IMR-90 (cell line): Measurements from ENCODE around the gene EGFR. TPM values are rescaled to one million over a fixed set of nuclear protein-coding genes. Genes with fewer than 3 reads are reported as not detected.

Source experiments
- ATAC-seq: fragments of 200-7000 bp; cut with Tn5 transposase; 2 replicates; pipeline ENCODE4 v1.9.1; 2020; ENCODE audit warnings: low read depth, mild to moderate bottlenecking, moderate library complexity
- BruUV-seq: library from RNA; stranded (reverse); fragments of 400-500 nt; replicated peaks from 2 replicates; lab custom pipeline; 2021; lab: Mats Ljungman, UMichigan
- CTCF ChIA-PET: fragments of 300-600 bp; formaldehyde crosslinking; extraction: SDS; loops from one replicate; lab custom pipeline; 2021; ENCODE audit warnings: antibody characterized with exemption; lab: Yijun Ruan, JAX
- POLR2A ChIA-PET: fragments of 300-600 bp; sonication (Branson Sonifier 250); formaldehyde crosslinking; loops from one replicate; lab custom pipeline; 2022; ENCODE audit warnings: antibody characterized with exemption; ENCODE audit not compliant: unreplicated experiment; lab: Charles Lee
- DNase-seq: peaks from one replicate; pipeline ENCODE4 v3.0.0; 2013
- H2AFZ ChIP-seq: replicated peaks from 2 replicates; pipeline ENCODE3; 2013; ENCODE audit warnings: low read length, mild to moderate bottlenecking; ENCODE audit not compliant: poor library complexity
- H2AK5ac ChIP-seq: 2 replicates; pipeline ENCODE4 v1.6.1; 2013; ENCODE audit warnings: low read depth, low read length, inconsistent platforms
- H2AK9ac ChIP-seq: replicated peaks from 2 replicates; pipeline ENCODE3; 2013; ENCODE audit warnings: mild to moderate bottlenecking, low read depth, low read length, moderate library complexity; ENCODE audit not compliant: poor library complexity
- H2BK120ac ChIP-seq: 2 replicates; pipeline ENCODE4 v1.6.1; 2013; ENCODE audit warnings: low read depth, low read length, inconsistent platforms
- H2BK15ac ChIP-seq: 3 replicates; pipeline ENCODE4 v1.6.1; 2013; ENCODE audit warnings: low read depth, low read length, inconsistent platforms
- H2BK20ac ChIP-seq: 2 replicates; pipeline ENCODE4 v1.6.1; 2013; ENCODE audit warnings: low read depth, mild to moderate bottlenecking, inconsistent platforms, low read length, moderate library complexity
- H2BK5ac ChIP-seq: 2 replicates; pipeline ENCODE4 v1.6.1; 2013; ENCODE audit warnings: mild to moderate bottlenecking, low read depth, low read length, inconsistent platforms; ENCODE audit not compliant: poor library complexity, severe bottlenecking
- H3K14ac ChIP-seq: replicated peaks from 2 replicates; pipeline ENCODE4 v1.6.1; 2013; ENCODE audit warnings: low read depth, low read length, inconsistent platforms
- H3K18ac ChIP-seq: 2 replicates; pipeline ENCODE4 v1.6.1; 2013; ENCODE audit warnings: low read depth, low read length, control low read depth
- H3K23ac ChIP-seq: 2 replicates; pipeline ENCODE4 v1.6.1; 2013; ENCODE audit warnings: low read depth, low read length, inconsistent platforms
- H3K27ac ChIP-seq: 2 replicates; pipeline ENCODE4 v1.5.1; 2013; ENCODE audit warnings: mild to moderate bottlenecking, control low read depth, low read length; ENCODE audit not compliant: insufficient read depth
- H3K27me3 ChIP-seq: 2 replicates; pipeline ENCODE4 v1.6.1; 2013; ENCODE audit warnings: low read length; ENCODE audit not compliant: control insufficient read depth, insufficient read depth
- H3K36me3 ChIP-seq: 2 replicates; pipeline ENCODE4 v1.6.1; 2013; ENCODE audit warnings: low read length, mixed read lengths; ENCODE audit not compliant: control insufficient read depth, insufficient read depth
- H3K4ac ChIP-seq: 2 replicates; pipeline ENCODE4 v1.6.1; 2013; ENCODE audit warnings: low read depth, low read length, inconsistent platforms
- H3K4me1 ChIP-seq: 2 replicates; pipeline ENCODE4 v1.6.1; 2013; ENCODE audit warnings: low read length, mixed read lengths; ENCODE audit not compliant: control insufficient read depth, insufficient read depth
- H3K4me2 ChIP-seq: 2 replicates; pipeline ENCODE4 v1.6.1; 2013; ENCODE audit warnings: low read depth, mild to moderate bottlenecking, control low read depth, low read length, moderate library complexity
- H3K4me3 ChIP-seq: 2 replicates; pipeline ENCODE4 v1.5.1; 2013; ENCODE audit warnings: low read depth, mild to moderate bottlenecking, control low read depth, low read length, moderate library complexity; ENCODE audit not compliant: insufficient read depth
- H3K56ac ChIP-seq: 2 replicates; pipeline ENCODE4 v1.6.1; 2013; ENCODE audit warnings: low read length, inconsistent platforms; ENCODE audit not compliant: insufficient read depth; ENCODE audit errors: extremely low read depth
- H3K79me1 ChIP-seq, 2 experiments: 2 replicates each; pipeline ENCODE4 v1.6.1; 2013; ENCODE audit warnings: low read length in 2 of 2, inconsistent platforms in 1 of 2, low read depth in 1 of 2
- H3K9ac ChIP-seq: 2 replicates; pipeline ENCODE4 v1.6.1; 2013; ENCODE audit warnings: low read depth, low read length, control low read depth
- H3K9me1 ChIP-seq: 2 replicates; pipeline ENCODE4 v1.6.1; 2013; ENCODE audit warnings: low read length, inconsistent platforms; ENCODE audit not compliant: insufficient read depth
- H3K9me3 ChIP-seq: 2 replicates; pipeline ENCODE4 v1.6.1; 2013; ENCODE audit warnings: low read length; ENCODE audit not compliant: control insufficient read depth, insufficient read depth
- H4K20me1 ChIP-seq: 2 replicates; pipeline ENCODE4 v1.6.1; 2013; ENCODE audit warnings: low read length, inconsistent platforms; ENCODE audit not compliant: insufficient read depth
- H4K5ac ChIP-seq: 2 replicates; pipeline ENCODE4 v1.6.1; 2013; ENCODE audit warnings: mild to moderate bottlenecking, low read depth, low read length, control low read depth
- H4K8ac ChIP-seq, 2 experiments: 2 replicates each; pipeline ENCODE4 v1.6.1; 2013; ENCODE audit warnings: low read depth in 2 of 2, low read length in 2 of 2, control low read depth in 1 of 2, inconsistent platforms in 1 of 2
- H4K91ac ChIP-seq: 2 replicates; pipeline ENCODE4 v1.6.1; 2013; ENCODE audit warnings: low read depth, low read length, inconsistent platforms; ENCODE audit not compliant: insufficient read depth
- BHLHE40 ChIP-seq: fragments of 150-350 bp; IDR thresholded peaks from 2 replicates; pipeline ENCODE4 v1.6.1; 2016; ENCODE audit warnings: mild to moderate bottlenecking, low read depth, low read length
- CEBPB ChIP-seq: IDR thresholded peaks from 2 replicates; pipeline ENCODE4 v1.6.1; 2012; ENCODE audit warnings: low read depth, low read length, improper control_type of control experiment
- CHD1 ChIP-seq: IDR thresholded peaks from 2 replicates; pipeline ENCODE4 v1.6.1; 2012; ENCODE audit warnings: low read depth, low read length, improper control_type of control experiment
- CTCF ChIP-seq: conservative IDR thresholded peaks from 2 replicates; pipeline ENCODE4 v1.5.1; 2012; ENCODE audit warnings: mild to moderate bottlenecking, low read depth, low read length, improper control_type of control experiment
- ELK1 ChIP-seq: fragments of 150-350 bp; IDR thresholded peaks from 2 replicates; pipeline ENCODE4 v1.6.1; 2016; ENCODE audit warnings: low read depth, mild to moderate bottlenecking, low read length, moderate library complexity, borderline replicate concordance
- FOS ChIP-seq: fragments of 150-350 bp; IDR thresholded peaks from 2 replicates; pipeline ENCODE4 v1.6.1; 2016; ENCODE audit warnings: low read depth, low read length
- MAFK ChIP-seq: IDR thresholded peaks from 2 replicates; pipeline ENCODE4 v1.6.1; 2012; ENCODE audit warnings: low read depth, low read length, improper control_type of control experiment
- MAZ ChIP-seq: IDR thresholded peaks from 2 replicates; pipeline ENCODE4 v1.6.1; 2012; ENCODE audit warnings: low read depth, mild to moderate bottlenecking, low read length, improper control_type of control experiment, moderate library complexity, borderline replicate concordance
- MXI1 ChIP-seq: IDR thresholded peaks from 2 replicates; pipeline ENCODE4 v1.6.1; 2012; ENCODE audit warnings: low read depth, mild to moderate bottlenecking, low read length, moderate library complexity, borderline replicate concordance
- NFE2L2 ChIP-seq: fragments of 150-350 bp; IDR thresholded peaks from 2 replicates; pipeline ENCODE4 v1.6.1; 2016; ENCODE audit warnings: low read depth, mild to moderate bottlenecking, low read length
- POLR2A ChIP-seq: IDR thresholded peaks from 2 replicates; pipeline ENCODE4 v1.6.1; 2012; ENCODE audit warnings: mild to moderate bottlenecking, low read depth, low read length
- RAD21 ChIP-seq: IDR thresholded peaks from 2 replicates; pipeline ENCODE4 v1.6.1; 2012; ENCODE audit warnings: low read length, improper control_type of control experiment
- RCOR1 ChIP-seq: IDR thresholded peaks from 2 replicates; pipeline ENCODE4 v1.6.1; 2012; ENCODE audit warnings: mild to moderate bottlenecking, low read length, improper control_type of control experiment; ENCODE audit not compliant: insufficient replicate concordance
- RFX5 ChIP-seq: IDR thresholded peaks from 2 replicates; pipeline ENCODE4 v1.8.0; 2012; ENCODE audit warnings: low read depth, mild to moderate bottlenecking, low read length, moderate library complexity
- SMC3 ChIP-seq: fragments of 150-350 bp; IDR thresholded peaks from 2 replicates; pipeline ENCODE4 v1.6.1; 2016; ENCODE audit warnings: low read depth, mild to moderate bottlenecking, antibody characterized with exemption, low read length, moderate library complexity
- USF2 ChIP-seq: fragments of 150-350 bp; IDR thresholded peaks from 2 replicates; pipeline ENCODE4 v1.6.1; 2017; ENCODE audit warnings: mild to moderate bottlenecking, antibody characterized with exemption, low read length, low read depth
- WGBS, 2 experiments: methylation state at CpG; one replicate each; pipeline versions ENCODE4 v1.1.5 to v1.1.7; 2013; ENCODE audit warnings: missing lambda C conversion rate in 2 of 2; ENCODE audit not compliant: insufficient read length in 1 of 2; ENCODE audit errors: extremely low coverage in 2 of 2; 5-methylcytosine and 5-hydroxymethylcytosine counted together
- dilution Hi-C: fragments of 300-500 bp; cut with HindIII; formaldehyde crosslinking; loops from one replicate; pipeline ENCODE4 v1.14.3; 2018; ENCODE audit warnings: low sequenced_read_pairs; ENCODE audit not compliant: unreplicated experiment
- in situ Hi-C: fragments of 300-500 bp; cut with MboI; formaldehyde crosslinking; loops from 3 replicates; pipeline ENCODE4 v1.14.3; 2019; ENCODE audit warnings: low sequenced_read_pairs, inconsistent platforms, mixed read lengths
- intact Hi-C: fragments of 100-400 bp; cut with micrococcal nuclease; formaldehyde crosslinking; loops from 2 replicates; pipeline ENCODE4 v1.10.0; 2022
- polyA plus RNA-seq, 3 experiments: library from polyadenylated mRNA; depleted of rRNA; stranded (reverse); fragments of >200 nt; gene quantifications; 2 replicates each; pipeline ENCODE4 v1.2.3, GENCODE V29; 2012; ENCODE audit warnings: low replicate concordance in 1 of 3
- total RNA-seq: library from RNA; depleted of rRNA; stranded (reverse); fragments of >200 nt; gene quantifications from 2 replicates; pipeline ENCODE4 v1.2.3, GENCODE V29; 2012

The EGFR gene
- total and polyA plus RNA-seq, 2 of the 4 experiments (the other 2 are of a cell fraction) = 36.9 to 60.4 TPM

- WGBS, 2 experiments = 90% methylated on average over 4 of the region's 4 CpGs; no CpG with 5 or more reads in 1 of the 2 experiments
- dilution Hi-C loops = no loop called here
- Histone ChIP-seq H3K9me1 (peaks cover 17% of the 10 kb centered on the region), H3K4me1 (peaks cover 13% of the 10 kb centered on the region), H3K9me3 (no peaks in the 10 kb centered on the region), H4K20me1 (no peaks in the 10 kb centered on the region), H3K18ac (no peak overlapping the region), H4K8ac (0 out of 4 replicates have a peak overlapping the region, but pooled peaks of 1 of the 2 experiments have one; percentile 13), H2BK15ac (no peak overlapping the region), H2BK120ac (no peak overlapping the region), H3K4me3 (no peak overlapping the region), H3K56ac (no peak overlapping the region), H2AK9ac (no peak overlapping the region), H3K9ac (no peak overlapping the region), H3K4ac (no peak overlapping the region), H2AFZ (no peak overlapping the region), H3K4me2 (no peak overlapping the region), H2AK5ac (0 out of 2 replicates have a peak overlapping the region, but pooled peaks have one; percentile 9), H3K14ac (no peak overlapping the region), H2BK20ac (no peak overlapping the region), H4K5ac (no peak overlapping the region), H3K27ac (no peak overlapping the region), H2BK5ac (no peak overlapping the region), H3K36me3 (peaks cover 55% of the 10 kb centered on the region), H4K91ac (0 out of 2 replicates have a peak overlapping the region, but pooled peaks have one; percentile 23), H3K23ac (no peak overlapping the region), H3K27me3 (no peaks in the 10 kb centered on the region), H3K79me1 (peaks cover 56 to 75% of the 10 kb centered on the region in 2 experiments)
- intact Hi-C loops = no loop called here
- CTCF ChIA-PET = interaction anchor here (1.0 kb wide), 1 partner anchor 110 kb away, joined by 4 read pairs; no protein-coding TSS in a partner anchor
- POLR2A ChIA-PET = no interaction called here
- no peak for ATAC-seq
- DNase-seq = no peak
- no TSS peak for BruUV-seq
- in situ Hi-C loops = no loop called here
- TF ChIP-seq MAZ (no peak), FOS (no peak), CHD1 (no peak), MXI1 (no peak), RFX5 (no peak), RCOR1 (no peak), RAD21 (no peak), NFE2L2 (no peak), POLR2A (no peak), SMC3 (no peak), CTCF (no peak), BHLHE40 (no peak), ELK1 (no peak), CEBPB (no peak), USF2 (no peak), MAFK (no peak)
Observed at GRCh38 chr7:55145606-55146005, 126.8 kb downstream of the EGFR start.
